Trophoblast cell (in vitro differentiated cells and primary cell): ENCODE results near the gene KLK7.
A peak's percentile ranks its signal among the peaks of the same experiment; 100 is the strongest.

ENCODE experiments used
- DNase-seq, 2 donors: peaks; one replicate each; pipeline ENCODE4 v3.0.0-alpha.2; 2016
- H2AFZ ChIP-seq: 2 replicates; pipeline ENCODE4 v1.6.1; 2013; ENCODE audit warnings: low read length, moderate library complexity, mild to moderate bottlenecking; ENCODE audit not compliant: insufficient read depth, poor library complexity
- H2AK5ac ChIP-seq: 2 replicates; pipeline ENCODE4 v1.6.1; 2013; ENCODE audit warnings: mild to moderate bottlenecking, low read length
- H2BK120ac ChIP-seq: 2 replicates; pipeline ENCODE4 v1.6.1; 2013; ENCODE audit warnings: low read length, mild to moderate bottlenecking, moderate library complexity; ENCODE audit not compliant: insufficient read depth, poor library complexity
- H2BK12ac ChIP-seq: 2 replicates; pipeline ENCODE4 v1.6.1; 2013; ENCODE audit warnings: mild to moderate bottlenecking, low read length, moderate library complexity
- H2BK5ac ChIP-seq: 2 replicates; pipeline ENCODE4 v1.6.1; 2013; ENCODE audit warnings: low read length, low read depth, moderate library complexity, mild to moderate bottlenecking; ENCODE audit not compliant: poor library complexity
- H3K14ac ChIP-seq: 2 replicates; pipeline ENCODE4 v1.6.1; 2013; ENCODE audit warnings: mild to moderate bottlenecking, low read length
- H3K18ac ChIP-seq: 2 replicates; pipeline ENCODE4 v1.6.1; 2013; ENCODE audit warnings: mild to moderate bottlenecking, low read length
- H3K23ac ChIP-seq: 2 replicates; pipeline ENCODE4 v1.6.1; 2013; ENCODE audit warnings: low read length
- H3K27ac ChIP-seq: 2 replicates; pipeline ENCODE4 v1.5.1; 2013; ENCODE audit warnings: low read depth, mild to moderate bottlenecking, inconsistent platforms, low read length, moderate library complexity
- H3K27me3 ChIP-seq: 2 replicates; pipeline ENCODE4 v1.6.1; 2013; ENCODE audit warnings: inconsistent platforms, mild to moderate bottlenecking, low read length, moderate library complexity; ENCODE audit not compliant: insufficient read depth
- H3K36me3 ChIP-seq, 2 experiments: 1 replicate in 1 of 2; 2 replicates in 1 of 2; pipeline ENCODE4 v1.6.1; 2013; ENCODE audit warnings: low read length in 2 of 2, mild to moderate bottlenecking in 2 of 2, moderate library complexity in 1 of 2; ENCODE audit not compliant: insufficient read depth in 2 of 2, control insufficient read depth in 1 of 2
- H3K4ac ChIP-seq: 2 replicates; pipeline ENCODE4 v1.6.1; 2013; ENCODE audit warnings: low read depth, mild to moderate bottlenecking, low read length, moderate library complexity
- H3K4me1 ChIP-seq, 2 experiments: 1 replicate in 1 of 2; 2 replicates in 1 of 2; pipeline ENCODE4 v1.6.1; 2013; ENCODE audit warnings: low read length in 2 of 2, mild to moderate bottlenecking in 2 of 2, moderate library complexity in 1 of 2; ENCODE audit not compliant: insufficient read depth in 2 of 2, control insufficient read depth in 1 of 2
- H3K4me2 ChIP-seq: 2 replicates; pipeline ENCODE4 v1.6.1; 2013; ENCODE audit warnings: inconsistent platforms, mild to moderate bottlenecking, low read length, moderate library complexity
- H3K4me3 ChIP-seq: 2 replicates; pipeline ENCODE4 v1.5.1; 2013; ENCODE audit warnings: mild to moderate bottlenecking, low read depth, low read length, inconsistent platforms
- H3K79me1 ChIP-seq: one replicate; pipeline ENCODE4 v1.6.1; 2013; ENCODE audit warnings: low read length
- H3K79me2 ChIP-seq: 2 replicates; pipeline ENCODE4 v1.6.1; 2013; ENCODE audit warnings: low read length, mild to moderate bottlenecking; ENCODE audit not compliant: control insufficient read depth, insufficient read depth, poor library complexity
- H3K9ac ChIP-seq: 2 replicates; pipeline ENCODE4 v1.6.1; 2013; ENCODE audit warnings: mild to moderate bottlenecking, low read length
- H3K9me3 ChIP-seq: 2 replicates; pipeline ENCODE4 v1.6.1; 2013; ENCODE audit warnings: low read depth, mild to moderate bottlenecking, control low read depth, inconsistent platforms, low read length; ENCODE audit not compliant: insufficient read depth
- H4K12ac ChIP-seq: 2 replicates; pipeline ENCODE4 v1.6.1; 2013; ENCODE audit warnings: low read depth, mild to moderate bottlenecking, low read length, moderate library complexity
- H4K8ac ChIP-seq: 2 replicates; pipeline ENCODE4 v1.6.1; 2013; ENCODE audit warnings: low read depth, mild to moderate bottlenecking, low read length, moderate library complexity
- H4K91ac ChIP-seq: one replicate; pipeline ENCODE4 v1.6.1; 2013; ENCODE audit warnings: low read depth, mild to moderate bottlenecking, low read length, moderate library complexity
- WGBS: extraction: QIAGEN DNeasy Blood & Tissue Kit; methylation state at CpG from one replicate; pipeline ENCODE4 v1.1.7; 2013; ENCODE audit warnings: missing lambda C conversion rate; ENCODE audit not compliant: insufficient read length, insufficient coverage; ENCODE audit errors: extremely low coverage; 5-methylcytosine and 5-hydroxymethylcytosine counted together

Gene KLK7

DNA sequence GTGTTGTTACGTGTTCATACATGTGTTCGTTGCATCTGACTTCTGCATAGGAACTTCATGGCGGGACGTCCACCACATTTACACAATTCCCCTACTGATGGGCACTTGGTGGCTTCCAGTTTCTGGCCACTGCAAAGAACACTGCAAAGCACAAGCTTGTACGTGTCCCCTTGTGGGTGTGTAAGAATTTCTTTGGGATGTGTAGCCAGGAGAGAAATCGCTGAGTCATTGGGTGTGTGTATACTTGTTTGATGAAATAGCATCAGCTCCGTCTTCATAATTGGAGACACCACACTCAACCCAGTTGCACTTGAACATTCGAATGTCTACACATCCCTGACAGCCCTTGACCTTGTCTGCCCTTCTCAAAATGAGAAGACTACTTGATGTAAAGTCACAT, 50.1 kb downstream of the KLK7 start:
- Histone ChIP-seq H3K4ac (no peak overlapping the region), H3K23ac (no peak overlapping the region), H4K8ac (no peak overlapping the region), H3K4me3 (no peak overlapping the region), H3K27ac (no peak overlapping the region), H3K4me1 (peaks cover 0 to 2% of the 10 kb centered on the region in 2 experiments), H3K79me2 (no peaks in the 10 kb centered on the region), H3K9me3 (no peaks in the 10 kb centered on the region), H3K4me2 (no peak overlapping the region), H3K14ac (no peak overlapping the region), H3K27me3 (no peaks in the 10 kb centered on the region), H3K18ac (no peak overlapping the region), H3K9ac (no peak overlapping the region), H2AK5ac (no peak overlapping the region), H4K12ac (peak overlapping the region; percentile 39), H3K36me3 (no peaks in the 10 kb centered on the region), H3K79me1 (no peaks in the 10 kb centered on the region), H2AFZ (no peak overlapping the region), H2BK12ac (no peak overlapping the region), H2BK120ac (no peak overlapping the region), H2BK5ac (no peak overlapping the region), H4K91ac (peak overlapping the region; percentile 6)
- WGBS: no CpG with 5 or more reads among the region's 8 CpGs
- no peak for DNase-seq

DNA sequence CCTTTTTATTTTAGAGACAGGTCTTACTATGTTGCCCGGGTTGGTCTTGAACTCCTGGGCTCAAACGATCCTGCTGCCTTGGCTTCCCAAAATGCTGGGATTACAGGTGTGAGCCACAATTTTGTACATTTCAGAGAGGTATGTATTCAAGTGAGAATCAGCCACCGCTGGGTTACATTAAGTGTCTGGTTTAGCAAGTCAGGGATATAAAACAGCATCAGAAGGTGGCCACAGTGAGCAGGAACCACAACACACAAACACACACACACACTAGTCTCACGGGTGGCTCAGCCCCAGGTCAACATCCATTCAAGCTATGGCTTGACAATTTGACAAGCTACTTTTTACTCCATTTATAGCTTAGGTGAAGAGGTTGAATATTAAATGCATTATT, 51.0 kb downstream of the KLK7 start:
- Histone ChIP-seq H3K9me3 (no peaks in the 10 kb centered on the region), H3K9ac (no peak overlapping the region), H3K18ac (no peak overlapping the region), H3K79me2 (no peaks in the 10 kb centered on the region), H3K14ac (no peak overlapping the region), H2AK5ac (no peak overlapping the region), H4K12ac (no peak overlapping the region), H4K91ac (no peak overlapping the region), H4K8ac (no peak overlapping the region), H3K36me3 (no peaks in the 10 kb centered on the region), H3K23ac (no peak overlapping the region), H3K4me1 (peaks cover 0 to 2% of the 10 kb centered on the region in 2 experiments), H2BK5ac (no peak overlapping the region), H2AFZ (no peak overlapping the region), H3K79me1 (no peaks in the 10 kb centered on the region), H3K4ac (no peak overlapping the region), H3K4me2 (no peak overlapping the region), H2BK120ac (no peak overlapping the region), H3K4me3 (no peak overlapping the region), H3K27ac (no peak overlapping the region), H2BK12ac (no peak overlapping the region), H3K27me3 (no peaks in the 10 kb centered on the region)
- no CpG with 5 or more reads among the region's 4 CpGs for WGBS
- no peak for DNase-seq

GRCh38 chr19:50932018-50932689, 51.6 kb downstream of the KLK7 start:
- no peak overlapping the region for H2BK12ac ChIP-seq
- H3K27ac ChIP-seq: no peak overlapping the region
- H3K23ac ChIP-seq: no peak overlapping the region
- no CpG with 5 or more reads among the region's 11 CpGs for WGBS
- no peak overlapping the region for H4K12ac ChIP-seq
- H4K91ac ChIP-seq: no peak overlapping the region
- no peak for DNase-seq
- H2AFZ ChIP-seq: no peak overlapping the region
- no peak overlapping the region for H2AK5ac ChIP-seq
- H3K9me3 ChIP-seq: no peaks in the 10 kb centered on the region
- no peaks in the 10 kb centered on the region for H3K79me2 ChIP-seq
- H3K18ac ChIP-seq: no peak overlapping the region
- H3K36me3 ChIP-seq: no peaks in the 10 kb centered on the region
- H2BK120ac ChIP-seq: no peak overlapping the region
- H3K9ac ChIP-seq: no peak overlapping the region
- H3K27me3 ChIP-seq: no peaks in the 10 kb centered on the region
- peaks cover 0 to 2% of the 10 kb centered on the region in 2 experiments for H3K4me1 ChIP-seq
- no peak overlapping the region for H3K4me2 ChIP-seq
- H3K79me1 ChIP-seq: no peaks in the 10 kb centered on the region
- no peak overlapping the region for H3K14ac ChIP-seq
- H3K4ac ChIP-seq: no peak overlapping the region
- no peak overlapping the region for H2BK5ac ChIP-seq
- H4K8ac ChIP-seq: no peak overlapping the region
- no peak overlapping the region for H3K4me3 ChIP-seq

GRCh38 chr19:50931023-50931422, 52.7 kb downstream of the KLK7 start:
- H3K4ac ChIP-seq: no peak overlapping the region
- H4K12ac ChIP-seq: no peak overlapping the region
- H3K23ac ChIP-seq: no peak overlapping the region
- no peak overlapping the region for H2AFZ ChIP-seq
- no peak overlapping the region for H3K4me3 ChIP-seq
- H3K14ac ChIP-seq: no peak overlapping the region
- no peak overlapping the region for H3K4me2 ChIP-seq
- peaks cover 0 to 2% of the 10 kb centered on the region in 2 experiments for H3K4me1 ChIP-seq
- H3K79me1 ChIP-seq: no peaks in the 10 kb centered on the region
- no peaks in the 10 kb centered on the region for H3K27me3 ChIP-seq
- DNase-seq: no peak
- H3K9me3 ChIP-seq: no peaks in the 10 kb centered on the region
- H4K91ac ChIP-seq: no peak overlapping the region
- H3K18ac ChIP-seq: no peak overlapping the region
- no peak overlapping the region for H3K27ac ChIP-seq
- H2BK12ac ChIP-seq: no peak overlapping the region
- H2AK5ac ChIP-seq: no peak overlapping the region
- no peaks in the 10 kb centered on the region for H3K36me3 ChIP-seq
- no peak overlapping the region for H3K9ac ChIP-seq
- H2BK5ac ChIP-seq: no peak overlapping the region
- H4K8ac ChIP-seq: no peak overlapping the region
- no peaks in the 10 kb centered on the region for H3K79me2 ChIP-seq
- H2BK120ac ChIP-seq: no peak overlapping the region
